Measurements from ENCODE around the gene CHMP4A.
A peak's percentile ranks its signal among the peaks of the same experiment; 100 is the strongest.
"Not testable (repeated sequence)": the region's sequence is repeated elsewhere in the genome, so short reads cannot be mapped to it uniquely, and the experiment has no call there.

Gene CHMP4A

DNA sequence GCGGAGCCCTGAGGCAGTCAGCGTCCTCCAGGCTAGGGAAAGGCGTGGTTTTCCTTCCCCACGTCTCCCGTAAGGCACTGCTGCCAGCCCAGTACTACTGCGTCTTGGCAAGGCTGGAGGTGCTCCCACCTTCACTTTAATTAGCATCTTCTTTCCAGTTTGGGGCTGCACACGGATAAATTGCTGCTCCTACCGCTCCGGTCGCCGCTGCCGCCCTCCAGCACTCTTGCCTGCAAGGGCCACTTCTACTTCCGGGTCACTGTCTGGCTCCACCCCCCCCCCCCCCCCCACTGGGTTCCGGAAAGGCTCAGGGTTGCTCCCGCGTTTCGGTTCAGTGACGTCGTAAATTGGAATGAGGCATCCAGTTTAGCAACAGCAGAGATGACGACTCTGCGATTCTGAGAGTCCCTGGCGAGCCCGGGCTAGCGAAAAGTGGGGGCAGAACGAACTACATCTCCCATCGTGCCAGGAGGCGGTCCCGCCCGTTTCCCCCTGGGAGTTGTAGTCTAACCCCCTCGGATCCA is 18.9 kb upstream of the CHMP4A start, which contains the start of gene NEDD8:
Gene NEDD8 (minus strand): TSS at position 247 of the 524 bp plus-strand sequence. CDS start 100 bp downstream, at position 147.
- peak; percentile 77 for DNase-seq (ENCODE audit: low read depth, low spot score)
- ChIA-PET POLR2A (interaction anchor here (1.0 to 2.2 kb wide), 2 partner anchors 10 to 37 kb away, joined by 3 to 16 read pairs; partner anchors contain the start of genes TINF2 and TM9SF1), CTCF (interaction anchor here (1.2 to 2.1 kb wide), 5 partner anchors 10 to 65 kb away, joined by 4 to 21 read pairs (median 4); partner anchors contain the start of genes MDP1 and TINF2)
- peak within 1 kb of the TSS; percentile 92 for H3K4me3 ChIP-seq (ENCODE audit: low read depth, low read length)
- TF ChIP-seq CTCF (IDR thresholded peaks at IDR 0.05; ENCODE audit: insufficient read depth, low read length, missing control alignments) = no peak

DNA sequence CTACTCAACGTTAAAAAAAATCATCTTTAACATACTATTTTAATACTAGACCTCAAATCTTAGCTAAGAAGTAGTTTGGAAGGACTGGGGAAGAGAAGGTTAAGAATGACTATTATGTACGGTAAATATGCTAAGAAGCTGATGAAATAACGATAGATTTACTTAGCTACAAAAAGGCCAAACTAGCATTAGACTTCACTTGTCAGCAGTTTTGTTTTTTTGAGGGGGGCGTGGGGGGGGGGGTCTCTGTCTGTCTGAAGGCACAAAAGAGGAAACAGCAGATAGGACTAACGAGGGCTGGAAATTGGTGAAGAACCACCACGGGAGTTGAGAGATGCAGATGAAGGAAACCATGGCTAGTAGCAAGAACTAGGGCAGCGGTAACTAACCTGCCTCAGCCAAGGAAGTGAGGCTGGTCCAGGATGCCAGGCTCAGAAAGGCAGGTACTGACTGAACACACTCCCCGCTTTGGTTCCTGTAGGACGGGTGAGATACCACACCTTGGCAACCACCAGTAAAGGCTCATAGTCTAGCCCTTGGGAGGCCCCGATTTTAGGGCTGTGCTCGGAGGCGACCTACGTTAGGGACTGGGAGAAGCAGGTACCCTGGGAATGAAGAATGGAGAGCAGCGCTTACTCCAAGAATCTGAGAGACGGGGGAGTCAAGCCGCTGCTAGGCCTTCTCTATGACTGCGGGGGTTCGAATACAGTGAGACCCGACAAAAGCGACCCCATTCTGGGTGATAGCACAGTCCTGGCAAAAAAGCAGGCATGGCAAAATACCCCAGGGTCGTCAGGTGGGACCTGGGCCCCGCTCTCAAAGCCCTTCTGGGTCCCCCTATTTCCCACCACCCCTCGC is 18.2 kb upstream of the CHMP4A start:
- TF ChIP-seq CTCF (IDR thresholded peaks at IDR 0.05; ENCODE audit: insufficient read depth, low read length, missing control alignments) = no peak
- no peak for DNase-seq (ENCODE audit: low read depth, low spot score)
- peak overlapping the region; percentile 92 for H3K4me3 ChIP-seq (ENCODE audit: low read depth, low read length)
- ChIA-PET POLR2A (interaction anchor here (0.6 kb wide), 1 partner anchor 43 kb away, joined by 4 read pairs; the partner anchor contains the start of gene IPO4), CTCF (interaction anchor here (0.6 to 1.3 kb wide), 9 partner anchors 10 to 76 kb away, joined by 3 to 8 read pairs (median 4); partner anchors contain the start of genes CIDEB, DHRS1, MDP1 and NOP9)

DNA sequence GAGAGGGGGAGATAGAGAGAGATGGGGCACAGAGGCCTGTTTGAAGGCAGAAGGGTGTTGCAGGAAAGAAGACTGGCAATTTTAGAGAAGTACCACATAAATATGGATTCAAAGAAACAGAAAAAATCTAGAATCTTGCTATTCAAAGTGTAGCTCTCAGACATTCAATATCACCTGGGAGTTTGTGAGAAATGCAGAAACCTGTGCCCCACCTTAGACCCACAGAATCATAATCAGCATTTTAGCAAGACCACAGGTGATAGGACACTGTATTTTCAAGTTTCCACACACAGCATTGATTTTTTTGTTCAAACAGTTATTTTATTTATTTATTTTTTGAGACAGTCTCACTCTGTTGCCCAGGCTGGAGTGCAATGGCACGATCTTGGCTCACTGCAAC is 15.6 kb upstream of the CHMP4A start:
- ChIA-PET POLR2A (interaction anchor here (0.7 kb wide), 1 partner anchor 79 kb away, joined by 5 read pairs; no protein-coding TSS in a partner anchor), CTCF (interaction anchor here (0.9 to 2.4 kb wide), 4 partner anchors 14 to 138 kb away, joined by 4 to 10 read pairs (median 4); partner anchors contain the start of genes CHMP4A and TINF2)
- no peak for DNase-seq (ENCODE audit: low read depth, low spot score)
- no peak for TF ChIP-seq CTCF (IDR thresholded peaks at IDR 0.05; ENCODE audit: insufficient read depth, low read length, missing control alignments)
- no peak overlapping the region for H3K4me3 ChIP-seq (ENCODE audit: low read depth, low read length)

- H3K4me3 ChIP-seq (ENCODE audit: low read depth, low read length) = no peak overlapping the region
- no peak for DNase-seq (ENCODE audit: low read depth, low spot score)
- no peak for TF ChIP-seq CTCF (IDR thresholded peaks at IDR 0.05; ENCODE audit: insufficient read depth, low read length, missing control alignments)
- ChIA-PET POLR2A (no interaction called here), CTCF (interaction anchor here (1.5 to 2.4 kb wide), 2 partner anchors 16 to 71 kb away, joined by 10 to 12 read pairs; partner anchors contain the start of gene TINF2)
These were observed 13.2 kb upstream of the CHMP4A start for GRCh38 chr14:24226473-24226872.

DNA sequence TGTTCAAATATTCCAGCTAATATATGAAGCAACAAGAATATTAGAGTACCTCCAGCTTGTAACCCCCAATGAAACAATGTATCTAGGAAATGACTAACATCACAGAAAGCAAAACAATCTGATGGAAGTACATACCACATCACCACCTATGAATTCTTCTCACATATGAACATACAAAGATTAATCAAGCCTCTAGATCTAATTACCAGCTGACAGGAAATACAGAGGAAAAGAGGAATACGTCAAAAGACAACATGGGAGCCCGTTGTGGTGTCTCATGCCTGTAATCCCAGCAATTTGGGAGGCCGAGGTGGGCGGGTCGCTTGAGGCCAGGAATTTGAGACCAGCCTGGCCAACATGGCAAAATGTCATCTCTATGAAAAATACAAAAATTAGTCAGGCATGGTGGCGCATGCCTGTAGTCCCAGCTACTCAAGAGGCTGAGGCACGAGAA is 11.4 kb upstream of the CHMP4A start:
- POLR2A ChIA-PET = interaction anchor here (0.8 to 1.7 kb wide), 4 partner anchors 11 to 40 kb away, joined by 3 to 6 read pairs (median 4); partner anchors contain the start of genes CHMP4A and TINF2
- TF ChIP-seq CTCF (IDR thresholded peaks at IDR 0.05; ENCODE audit: insufficient read depth, low read length, missing control alignments) = no peak
- DNase-seq (ENCODE audit: low read depth, low spot score) = no peak
- H3K4me3 ChIP-seq (ENCODE audit: low read depth, low read length) = no peak overlapping the region
- CTCF ChIA-PET = interaction anchor here (0.9 to 2.3 kb wide), 5 partner anchors 9 to 72 kb away, joined by 3 to 13 read pairs (median 8); partner anchors contain the start of genes CHMP4A and MDP1

DNA sequence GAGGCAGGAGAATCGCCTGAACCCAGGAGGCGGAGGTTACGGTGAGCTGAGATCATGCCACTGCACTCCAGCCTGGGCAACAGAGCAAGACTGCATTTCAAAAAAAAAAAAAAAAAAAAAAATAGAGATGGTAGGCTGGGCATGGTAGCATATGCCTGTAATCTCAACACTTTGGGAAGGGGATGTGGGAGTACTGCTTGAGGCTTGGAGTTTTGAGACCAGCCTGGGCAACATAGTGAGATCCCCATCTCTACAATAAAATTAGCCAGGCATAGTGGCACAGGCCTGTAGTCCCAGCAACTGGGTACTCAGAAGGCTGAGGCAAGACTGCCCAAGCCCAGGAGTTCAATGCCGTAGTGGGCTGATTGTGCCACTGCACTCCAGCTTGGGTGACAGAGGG is 9.7 kb upstream of the CHMP4A start:
- H3K4me3 ChIP-seq (ENCODE audit: low read depth, low read length); POLR2A ChIA-PET; DNase-seq (ENCODE audit: low read depth, low spot score): not testable (repeated sequence)
- CTCF ChIA-PET = interaction anchor here (0.9 to 2.3 kb wide), 4 partner anchors 9 to 84 kb away, joined by 3 to 8 read pairs (median 4); partner anchors contain the start of gene CHMP4A
